Endometrial microvascular endothelial cells (primary cell): ENCODE data around the gene OR5B17. TPM values are rescaled to one million over a fixed set of nuclear protein-coding genes. Genes with fewer than 3 reads are reported as not detected.
"Not testable (repeated sequence)": the region's sequence is repeated elsewhere in the genome, so short reads cannot be mapped to it uniquely, and the experiment has no call there.

ENCODE experiments used
- in situ Hi-C: cut with HindIII; loops from 2 replicates; pipeline ENCODE4 v1.10.0; 2017; ENCODE audit warnings: low sequenced_read_pairs, low pct_unique_long_range_greater_than_20kb; ENCODE audit errors: inconsistent ontology term
- total RNA-seq: library from RNA; depleted of rRNA; stranded (reverse); fragments of >200 nt; gene quantifications from one replicate; pipeline ENCODE4 v1.2.3, GENCODE V29; 2015; ENCODE audit errors: inconsistent ontology term

OR5B17 gene
- not detected for total RNA-seq

GRCh38 chr11:58358969-58359368 lies at the start of gene OR5B17:
OR5B17 (minus strand) TSS chr11:58359069; CDS start chr11:58359069, 0 bp downstream.
- in situ Hi-C loops, result no loop called here

DNA sequence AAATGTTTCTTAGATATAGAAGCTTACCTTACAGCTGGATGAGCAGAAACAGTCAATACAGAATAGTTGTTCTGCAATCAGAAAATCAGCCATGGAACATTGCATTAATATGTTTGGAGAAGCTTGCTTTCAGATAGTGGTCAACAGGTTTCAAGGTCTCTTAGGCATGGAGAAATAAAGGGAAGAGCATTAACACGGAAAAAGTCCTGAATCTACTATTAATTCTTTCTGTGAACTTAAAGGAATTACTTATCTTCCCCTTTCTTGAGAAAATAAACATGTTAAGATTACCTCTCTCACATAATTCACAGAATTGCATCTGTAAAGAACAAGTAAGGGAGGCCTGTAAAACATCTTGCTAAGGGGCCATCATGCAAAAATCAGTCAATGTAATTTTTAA lies 47.9 kb upstream of the OR5B17 start, which contains the start of gene OR5B3:
Gene OR5B3 (minus strand): TSS at position 101 of the 400 bp plus-strand sequence. CDS start 3,465 bp downstream, outside the sequence.
- in situ Hi-C loops, result no loop called here

DNA sequence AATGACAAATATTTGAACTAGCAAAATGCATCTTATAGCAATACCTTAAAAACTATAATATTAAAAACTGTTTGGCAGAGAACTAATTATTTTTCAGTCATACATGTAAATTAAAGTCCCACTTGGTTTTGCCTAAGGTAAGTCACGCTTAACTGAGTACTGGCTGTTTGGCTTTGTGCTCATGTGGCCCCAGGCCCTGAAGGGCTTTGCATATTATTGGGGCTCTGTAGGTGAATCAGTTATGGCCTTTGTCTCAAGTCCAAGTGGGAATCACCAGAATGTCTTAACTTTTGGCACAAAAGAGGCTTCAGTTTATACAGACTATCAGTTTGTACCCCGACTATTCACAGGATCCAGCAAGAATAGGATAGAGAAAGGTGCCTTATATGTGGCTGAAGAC lies 40.8 kb upstream of the OR5B17 start:
- in situ Hi-C loops, result not testable (repeated sequence)

GRCh38 chr11:58395581-58395980 lies 36.7 kb upstream of the OR5B17 start:
- in situ Hi-C loops, result no loop called here

GRCh38 chr11:58394195-58394594 lies 35.3 kb upstream of the OR5B17 start:
- in situ Hi-C loops, result no loop called here

GRCh38 chr11:58392746-58393145 lies 33.9 kb upstream of the OR5B17 start:
- in situ Hi-C loops, result no loop called here

DNA sequence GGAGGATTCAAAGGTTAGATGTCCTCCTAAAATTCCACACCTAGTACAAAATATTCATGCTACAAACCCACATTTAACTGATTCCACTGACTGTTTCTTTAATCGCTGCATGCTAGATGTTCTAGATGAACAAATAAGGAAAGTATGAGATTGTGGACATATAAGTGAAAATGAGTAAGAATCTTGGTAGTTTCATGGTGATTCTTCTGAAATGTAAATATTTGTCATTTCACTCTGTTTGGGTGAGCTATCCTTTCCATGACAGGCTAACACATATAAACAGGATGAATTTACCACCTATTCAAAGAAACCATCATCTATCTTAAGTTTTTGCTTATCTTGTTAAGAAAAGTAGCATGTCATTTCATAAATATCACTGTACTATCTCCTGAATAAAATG lies 33.0 kb upstream of the OR5B17 start:
- in situ Hi-C loops, result no loop called here

DNA sequence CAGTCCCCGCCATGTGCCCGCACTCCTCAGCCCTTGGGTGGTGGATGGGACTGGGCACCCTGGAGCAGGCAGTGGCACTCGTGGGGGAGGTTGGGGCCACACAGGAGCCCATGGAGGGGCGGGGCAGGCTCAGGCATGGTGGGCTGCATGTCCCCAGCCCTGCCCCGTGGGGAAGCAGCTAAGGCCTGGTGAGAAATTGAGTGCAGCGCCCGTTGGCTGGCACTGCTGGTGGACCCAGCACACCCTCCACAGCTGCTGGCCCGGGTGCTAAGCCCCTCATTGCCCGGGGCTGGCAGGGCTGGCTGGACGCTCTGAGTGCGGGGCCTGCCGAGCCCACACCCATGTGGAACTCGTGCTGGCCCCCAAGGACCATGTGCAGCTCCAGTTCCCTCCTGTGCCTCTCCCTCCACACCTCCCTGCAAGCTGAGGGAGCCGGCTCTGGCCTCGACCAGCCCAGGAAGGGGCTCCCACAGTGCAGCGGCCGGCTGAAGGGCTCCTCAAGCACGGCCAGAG lies 31.7 kb upstream of the OR5B17 start:
- in situ Hi-C loops, result no loop called here

- in situ Hi-C loops, result no loop called here
These were observed 4.1 kb downstream of the OR5B17 start for GRCh38 chr11:58354727-58355126.

GRCh38 chr11:58345204-58345603 lies 13.7 kb downstream of the OR5B17 start:
- in situ Hi-C loops, result no loop called here

GRCh38 chr11:58334708-58335107 lies 24.2 kb downstream of the OR5B17 start:
- in situ Hi-C loops, result no loop called here

DNA sequence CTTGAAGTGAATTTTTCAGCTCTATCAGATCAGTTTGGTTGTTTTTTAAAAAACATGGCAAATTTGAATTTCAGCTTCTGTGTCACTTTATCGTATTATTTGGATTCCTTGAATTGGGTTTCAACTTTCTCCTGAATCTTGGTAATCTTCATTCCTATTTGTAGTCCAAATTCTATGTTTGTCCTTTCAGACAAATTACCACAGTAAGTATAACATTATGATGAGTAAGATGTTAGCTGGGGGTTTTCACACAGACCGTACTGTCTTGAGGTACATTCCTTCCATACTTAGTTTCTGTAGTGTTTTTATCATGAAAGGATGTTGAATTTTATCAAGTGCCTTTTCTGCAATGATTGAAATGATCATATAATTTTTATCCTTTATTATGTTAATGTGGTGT lies 28.0 kb downstream of the OR5B17 start:
- in situ Hi-C loops, result no loop called here

- in situ Hi-C loops, result no loop called here
These were observed 40.3 kb downstream of the OR5B17 start for GRCh38 chr11:58318532-58318931.

DNA sequence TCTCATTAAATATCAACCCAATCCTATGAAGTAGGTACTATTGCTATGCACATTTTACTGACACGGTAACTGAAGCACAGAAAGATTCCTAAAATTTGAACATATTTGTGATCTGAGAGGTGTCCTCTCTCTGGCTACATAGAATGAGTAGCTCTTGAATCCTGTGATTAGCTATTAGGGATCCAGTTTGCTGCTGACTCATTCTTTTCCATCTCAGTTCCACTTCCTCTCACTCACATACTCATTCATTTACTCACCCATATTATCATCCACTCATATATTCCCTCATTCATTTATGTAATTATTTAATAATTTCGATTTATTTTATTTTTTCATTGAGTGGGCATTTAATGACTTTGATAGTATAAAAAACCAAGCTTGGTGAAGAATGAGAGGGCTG lies 42.7 kb downstream of the OR5B17 start:
- in situ Hi-C loops, result no loop called here

Other genes starting within 250 kb of the OR5B17 start
- gene OR9I1, start 233.5 kb downstream of the OR5B17 start, total RNA-seq, result not detected
- gene OR9Q2, start 170.0 kb downstream of the OR5B17 start, total RNA-seq, result not detected
- not detected for gene OR1S2, start 154.9 kb downstream of the OR5B17 start, total RNA-seq
- gene OR1S1, start 146.3 kb downstream of the OR5B17 start, total RNA-seq, result not detected
- gene OR10Q1, start 130.2 kb downstream of the OR5B17 start, total RNA-seq, result not detected
- not detected for gene OR10W1, start 90.8 kb downstream of the OR5B17 start, total RNA-seq
- gene OR5B3, start 47.8 kb upstream of the OR5B17 start, total RNA-seq, result not detected
- gene OR5B2, start 69.1 kb upstream of the OR5B17 start, total RNA-seq, result not detected
- not detected for gene OR5B12, start 83.2 kb upstream of the OR5B17 start, total RNA-seq
- gene OR5B21, start 149.0 kb upstream of the OR5B17 start, total RNA-seq, result not detected
- gene LPXN, start 216.8 kb upstream of the OR5B17 start, total RNA-seq, result 38.0 TPM
- 47.2 TPM for gene ZFP91, start 220.0 kb upstream of the OR5B17 start, total RNA-seq